Nephron (organoid): ENCODE data around the gene CD99L2.

Experiments
- H3K27ac Mint-ChIP-seq, 3 experiments: 2 replicates each; pipeline ENCODE4 v1.8.0; 2020; ENCODE audit warnings: mixed read lengths in 3 of 3, mild to moderate bottlenecking in 2 of 3, moderate library complexity in 1 of 3
- H3K27me3 Mint-ChIP-seq: 2 replicates; pipeline ENCODE4 v1.8.0; 2021; ENCODE audit warnings: low read depth, mild to moderate bottlenecking, moderate library complexity, mixed read lengths
- H3K36me3 Mint-ChIP-seq: 2 replicates; pipeline ENCODE4 v1.8.0; 2020; ENCODE audit warnings: low read depth, mixed read lengths
- H3K4me1 Mint-ChIP-seq: 2 replicates; pipeline ENCODE4 v1.8.0; 2020; ENCODE audit warnings: mixed read lengths
- H3K4me3 Mint-ChIP-seq, 3 experiments: 2 replicates each; pipeline ENCODE4 v1.8.0; 2020; ENCODE audit warnings: mild to moderate bottlenecking in 3 of 3, mixed read lengths in 3 of 3, moderate library complexity in 2 of 3
- H3K9me3 Mint-ChIP-seq: 2 replicates; pipeline ENCODE4 v1.8.0; 2020; ENCODE audit warnings: mixed read lengths
- TF ChIP-seq, protein P1 (sequence below), 3 experiments: fragments of 200-600 bp; sonication (generic); IDR thresholded peaks; one replicate each; pipeline ENCODE4 v1.5.0; 2021; ENCODE audit warnings: antibody characterized with exemption in 3 of 3; ENCODE audit not compliant: unreplicated experiment in 3 of 3

CD99L2 gene

DNA sequence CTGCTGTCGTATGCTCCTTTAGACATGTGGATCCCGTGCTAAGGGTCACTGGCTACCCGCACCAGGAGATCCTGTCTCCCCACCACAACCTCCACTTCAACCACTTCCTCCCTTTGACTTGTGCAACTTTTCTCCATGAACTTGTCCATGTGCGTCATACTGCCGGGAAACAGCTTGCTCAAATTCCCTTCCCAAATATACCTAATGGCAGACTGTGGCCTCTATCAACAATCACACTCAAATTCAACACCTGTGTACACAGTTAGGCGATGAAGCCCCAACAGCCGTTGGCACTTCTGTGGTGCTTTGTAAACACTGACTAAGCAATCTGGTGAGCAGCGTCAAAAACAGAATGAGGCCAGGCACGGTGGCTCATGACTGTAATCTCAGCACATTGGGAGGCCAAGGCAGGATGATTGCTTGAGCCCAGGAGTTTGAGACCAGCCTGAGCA lies 49.5 kb downstream of the CD99L2 start:
- TF ChIP-seq, protein P1, sequence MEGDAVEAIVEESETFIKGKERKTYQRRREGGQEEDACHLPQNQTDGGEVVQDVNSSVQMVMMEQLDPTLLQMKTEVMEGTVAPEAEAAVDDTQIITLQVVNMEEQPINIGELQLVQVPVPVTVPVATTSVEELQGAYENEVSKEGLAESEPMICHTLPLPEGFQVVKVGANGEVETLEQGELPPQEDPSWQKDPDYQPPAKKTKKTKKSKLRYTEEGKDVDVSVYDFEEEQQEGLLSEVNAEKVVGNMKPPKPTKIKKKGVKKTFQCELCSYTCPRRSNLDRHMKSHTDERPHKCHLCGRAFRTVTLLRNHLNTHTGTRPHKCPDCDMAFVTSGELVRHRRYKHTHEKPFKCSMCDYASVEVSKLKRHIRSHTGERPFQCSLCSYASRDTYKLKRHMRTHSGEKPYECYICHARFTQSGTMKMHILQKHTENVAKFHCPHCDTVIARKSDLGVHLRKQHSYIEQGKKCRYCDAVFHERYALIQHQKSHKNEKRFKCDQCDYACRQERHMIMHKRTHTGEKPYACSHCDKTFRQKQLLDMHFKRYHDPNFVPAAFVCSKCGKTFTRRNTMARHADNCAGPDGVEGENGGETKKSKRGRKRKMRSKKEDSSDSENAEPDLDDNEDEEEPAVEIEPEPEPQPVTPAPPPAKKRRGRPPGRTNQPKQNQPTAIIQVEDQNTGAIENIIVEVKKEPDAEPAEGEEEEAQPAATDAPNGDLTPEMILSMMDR (IDR thresholded peaks at IDR 0.05; ENCODE audit: unreplicated experiment in 3 of 3), result no peak
- peaks cover 4% of the 10 kb centered on the region for H3K4me1 Mint-ChIP-seq
- H3K27me3 Mint-ChIP-seq, result no peaks in the 10 kb centered on the region
- H3K36me3 Mint-ChIP-seq, result no peaks in the 10 kb centered on the region
- peaks cover 15% of the 10 kb centered on the region for H3K9me3 Mint-ChIP-seq
- no peak overlapping the region for H3K27ac Mint-ChIP-seq
- no peak overlapping the region for H3K4me3 Mint-ChIP-seq

DNA sequence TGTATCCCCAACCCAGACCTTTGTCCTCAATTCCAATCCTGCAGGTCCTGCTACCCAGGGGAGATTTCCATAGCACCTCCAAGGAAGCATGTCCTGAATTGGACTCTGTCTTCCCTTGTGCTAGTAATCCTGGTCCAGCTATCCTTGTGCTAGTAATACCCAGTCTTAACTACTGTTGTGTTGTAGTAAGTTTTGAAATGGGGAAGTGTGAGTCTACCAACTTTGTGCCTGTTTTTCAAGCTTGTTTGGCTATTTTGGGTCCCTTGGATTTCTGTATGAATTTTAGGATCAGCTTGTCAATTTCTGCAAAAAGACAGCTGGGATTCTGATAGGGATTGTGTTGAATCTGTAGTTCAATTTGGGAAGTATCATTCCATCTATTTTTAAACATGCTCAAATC lies 51.4 kb downstream of the CD99L2 start:
- H3K27me3 Mint-ChIP-seq, result no peaks in the 10 kb centered on the region
- peaks cover 4% of the 10 kb centered on the region for H3K4me1 Mint-ChIP-seq
- TF ChIP-seq, protein P1 (IDR thresholded peaks at IDR 0.05; ENCODE audit: unreplicated experiment in 3 of 3), result no peak
- no peaks in the 10 kb centered on the region for H3K36me3 Mint-ChIP-seq
- H3K4me3 Mint-ChIP-seq, result no peak overlapping the region
- H3K9me3 Mint-ChIP-seq, result peaks cover 6% of the 10 kb centered on the region
- no peak overlapping the region for H3K27ac Mint-ChIP-seq

DNA sequence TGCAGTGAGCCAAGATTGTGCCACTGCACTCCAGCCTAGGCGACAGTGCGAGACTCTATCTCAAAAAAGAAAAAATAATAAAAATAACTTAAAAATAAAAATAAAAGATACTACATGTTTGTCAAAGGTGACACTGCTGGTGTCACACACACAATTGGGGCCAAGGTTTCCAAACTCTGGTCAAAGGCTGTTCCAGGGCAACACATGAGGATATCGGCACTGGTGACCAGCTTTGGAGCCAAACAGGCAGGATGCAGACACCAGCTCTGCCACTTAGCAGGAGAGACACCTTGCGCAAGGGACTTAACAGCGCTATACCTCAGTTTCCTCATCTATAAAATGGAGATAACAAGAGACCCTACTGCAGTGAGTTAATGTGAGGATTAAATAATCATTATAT lies 52.3 kb downstream of the CD99L2 start:
- Mint-ChIP-seq H3K4me1 (peaks cover 4% of the 10 kb centered on the region), H3K4me3 (no peak overlapping the region), H3K27me3 (no peaks in the 10 kb centered on the region), H3K9me3 (peaks cover 6% of the 10 kb centered on the region), H3K36me3 (no peaks in the 10 kb centered on the region), H3K27ac (no peak overlapping the region)
- TF ChIP-seq, protein P1 (IDR thresholded peaks at IDR 0.05; ENCODE audit: unreplicated experiment in 3 of 3), result no peak

DNA sequence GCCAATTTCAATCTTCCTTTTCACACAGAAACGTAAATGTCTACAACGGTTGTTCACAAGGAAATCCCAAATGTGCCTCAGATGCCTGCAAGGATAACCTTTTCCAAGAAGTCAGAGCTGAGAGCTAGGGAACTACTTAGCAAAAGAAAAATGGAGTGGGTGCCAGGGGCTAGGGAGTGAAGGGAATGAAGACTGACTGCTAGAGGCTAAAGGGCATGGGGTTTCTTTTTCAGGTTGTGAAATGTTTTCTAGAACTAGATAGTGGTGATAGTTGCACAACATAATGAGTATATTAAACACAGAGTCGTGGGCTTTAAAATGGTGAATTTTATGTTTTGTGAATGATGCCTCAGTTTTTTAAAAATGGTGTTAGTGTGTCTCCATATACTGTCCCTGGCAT lies 53.4 kb downstream of the CD99L2 start:
- peaks cover 4% of the 10 kb centered on the region for H3K4me1 Mint-ChIP-seq
- TF ChIP-seq, protein P1 (IDR thresholded peaks at IDR 0.05; ENCODE audit: unreplicated experiment in 3 of 3), result no peak
- peak overlapping the region in 1 of 3 experiments; percentile 55 for H3K27ac Mint-ChIP-seq
- no peak overlapping the region for H3K4me3 Mint-ChIP-seq
- H3K27me3 Mint-ChIP-seq, result no peaks in the 10 kb centered on the region
- no peaks in the 10 kb centered on the region for H3K36me3 Mint-ChIP-seq
- H3K9me3 Mint-ChIP-seq, result peaks cover 6% of the 10 kb centered on the region

DNA sequence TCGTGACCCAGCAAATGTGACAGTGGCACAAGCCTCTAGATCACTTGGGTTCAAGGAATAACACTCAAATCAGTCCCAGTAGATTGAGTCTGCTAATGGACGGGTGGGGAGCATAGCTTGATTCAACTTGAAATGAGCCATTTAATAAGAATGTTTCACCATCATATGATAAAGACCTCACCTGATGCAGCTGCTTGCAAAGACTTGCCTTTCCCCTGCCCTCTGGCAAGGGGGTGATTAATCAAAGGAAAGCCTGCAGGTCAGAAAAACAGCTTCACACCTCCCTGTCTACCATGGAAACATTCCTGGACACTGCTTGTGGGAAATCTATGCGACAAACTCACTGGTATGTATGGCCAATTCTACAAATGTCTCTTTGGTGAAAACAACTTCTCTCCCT lies 54.5 kb downstream of the CD99L2 start:
- H3K27me3 Mint-ChIP-seq, result no peaks in the 10 kb centered on the region
- H3K9me3 Mint-ChIP-seq, result peaks cover 6% of the 10 kb centered on the region
- no peak overlapping the region for H3K4me3 Mint-ChIP-seq
- H3K4me1 Mint-ChIP-seq, result peaks cover 4% of the 10 kb centered on the region
- no peak overlapping the region for H3K27ac Mint-ChIP-seq
- TF ChIP-seq, protein P1 (IDR thresholded peaks at IDR 0.05; ENCODE audit: unreplicated experiment in 3 of 3), result no peak
- H3K36me3 Mint-ChIP-seq, result no peaks in the 10 kb centered on the region

DNA sequence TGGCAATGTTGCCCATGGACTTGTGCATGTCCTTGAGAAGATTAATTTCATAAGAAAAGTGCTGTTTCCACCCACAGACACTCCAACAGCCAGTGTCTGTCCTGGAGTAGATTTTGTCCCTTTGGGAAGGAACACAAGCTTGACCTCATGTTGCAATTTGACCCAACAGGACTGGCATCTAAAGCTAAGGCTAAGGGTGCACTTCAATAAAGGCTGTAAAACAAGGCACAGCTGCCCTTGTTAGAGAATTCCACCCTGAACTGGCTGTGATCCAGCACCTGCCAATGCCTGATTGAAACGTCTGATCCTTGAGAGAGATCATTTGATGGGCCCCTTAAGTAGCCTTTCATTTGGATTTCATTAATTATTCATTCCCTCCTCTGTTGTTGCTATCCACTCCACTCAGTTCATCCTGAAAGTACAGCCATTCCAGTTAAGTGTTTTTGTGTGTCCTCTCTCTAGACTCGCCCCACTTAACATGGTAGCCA lies 56.2 kb downstream of the CD99L2 start:
- H3K4me3 Mint-ChIP-seq, result no peak overlapping the region
- H3K27me3 Mint-ChIP-seq, result no peaks in the 10 kb centered on the region
- TF ChIP-seq, protein P1 (IDR thresholded peaks at IDR 0.05; ENCODE audit: unreplicated experiment in 3 of 3), result no peak
- no peak overlapping the region for H3K27ac Mint-ChIP-seq
- H3K4me1 Mint-ChIP-seq, result peaks cover 4% of the 10 kb centered on the region
- peaks cover 2% of the 10 kb centered on the region for H3K9me3 Mint-ChIP-seq
- H3K36me3 Mint-ChIP-seq, result no peaks in the 10 kb centered on the region
